AG08395 (cell line): Measurements from ENCODE around the gene DNAJB1.
A peak's percentile ranks its signal among the peaks of the same experiment; 100 is the strongest.
"Not testable (repeated sequence)": the region's sequence is repeated elsewhere in the genome, so short reads cannot be mapped to it uniquely, and the experiment has no call there.

Source experiments
- DNase-seq: peaks from one replicate; pipeline ENCODE4 v3.0.0; 2012; ENCODE audit warnings: mixed read lengths, low spot score

DNAJB1 gene

DNA sequence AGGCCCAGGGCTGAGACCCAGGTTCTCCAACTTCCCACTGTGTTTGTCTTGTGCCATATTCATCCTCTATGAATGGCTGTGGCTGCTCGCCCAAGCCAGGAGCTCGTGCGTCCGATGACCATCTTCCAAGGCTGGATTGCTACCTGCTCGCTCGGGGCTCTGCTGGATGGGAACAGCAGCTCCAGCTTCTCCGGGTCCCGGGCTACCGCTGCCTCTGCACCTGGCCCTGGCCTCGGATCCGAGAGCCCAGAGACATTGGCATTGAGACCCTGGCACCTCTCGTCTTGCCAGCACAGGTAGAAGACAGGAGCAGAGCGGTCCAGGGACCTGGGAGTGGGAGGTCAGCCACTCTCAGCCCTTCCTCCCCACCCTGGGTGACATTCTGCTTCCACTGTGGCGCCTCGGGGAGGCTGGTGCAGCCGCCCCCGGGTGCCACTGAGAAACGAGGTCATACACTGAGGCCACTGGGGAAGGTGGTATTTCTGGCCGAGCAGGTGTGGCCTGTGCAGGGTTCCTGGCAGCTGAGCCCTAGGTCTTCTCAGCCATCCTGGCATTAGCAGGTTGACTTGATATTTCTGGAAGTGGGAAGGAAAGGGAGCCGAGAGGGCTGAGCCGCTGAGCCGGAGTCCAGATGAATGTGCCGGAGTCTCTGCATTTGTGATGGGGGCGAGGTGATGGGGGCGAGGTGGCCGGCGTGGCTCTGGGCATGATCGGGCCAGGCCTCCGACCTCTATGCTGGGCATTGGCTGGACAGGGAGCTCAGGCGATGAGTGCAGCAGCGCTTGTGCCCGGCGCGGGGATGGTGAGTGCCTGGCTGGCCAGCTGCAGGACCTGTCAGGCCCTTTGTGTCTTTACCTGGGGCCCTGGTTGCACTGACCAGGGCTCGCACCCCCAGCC is 35.1 kb upstream of the DNAJB1 start:
- no peak for DNase-seq

DNA sequence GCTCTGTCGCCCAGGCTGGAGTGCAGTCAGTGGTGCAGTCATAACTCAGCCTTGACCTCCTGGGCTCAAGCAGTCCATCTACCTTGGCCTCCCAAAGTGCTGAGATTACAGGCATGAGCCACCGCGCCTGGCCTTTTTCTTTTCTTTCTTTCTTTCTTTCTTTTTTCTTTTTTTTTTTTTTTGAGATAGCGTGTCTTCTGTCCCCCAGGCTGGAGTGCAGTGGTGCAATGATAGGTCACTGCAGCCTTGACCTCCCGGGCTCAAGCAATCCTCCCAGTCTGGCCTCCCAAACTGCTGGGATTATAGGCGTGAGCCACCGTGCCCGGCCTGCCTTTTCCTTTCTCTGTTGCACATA is 33.8 kb upstream of the DNAJB1 start:
- not testable (repeated sequence) for DNase-seq

DNA sequence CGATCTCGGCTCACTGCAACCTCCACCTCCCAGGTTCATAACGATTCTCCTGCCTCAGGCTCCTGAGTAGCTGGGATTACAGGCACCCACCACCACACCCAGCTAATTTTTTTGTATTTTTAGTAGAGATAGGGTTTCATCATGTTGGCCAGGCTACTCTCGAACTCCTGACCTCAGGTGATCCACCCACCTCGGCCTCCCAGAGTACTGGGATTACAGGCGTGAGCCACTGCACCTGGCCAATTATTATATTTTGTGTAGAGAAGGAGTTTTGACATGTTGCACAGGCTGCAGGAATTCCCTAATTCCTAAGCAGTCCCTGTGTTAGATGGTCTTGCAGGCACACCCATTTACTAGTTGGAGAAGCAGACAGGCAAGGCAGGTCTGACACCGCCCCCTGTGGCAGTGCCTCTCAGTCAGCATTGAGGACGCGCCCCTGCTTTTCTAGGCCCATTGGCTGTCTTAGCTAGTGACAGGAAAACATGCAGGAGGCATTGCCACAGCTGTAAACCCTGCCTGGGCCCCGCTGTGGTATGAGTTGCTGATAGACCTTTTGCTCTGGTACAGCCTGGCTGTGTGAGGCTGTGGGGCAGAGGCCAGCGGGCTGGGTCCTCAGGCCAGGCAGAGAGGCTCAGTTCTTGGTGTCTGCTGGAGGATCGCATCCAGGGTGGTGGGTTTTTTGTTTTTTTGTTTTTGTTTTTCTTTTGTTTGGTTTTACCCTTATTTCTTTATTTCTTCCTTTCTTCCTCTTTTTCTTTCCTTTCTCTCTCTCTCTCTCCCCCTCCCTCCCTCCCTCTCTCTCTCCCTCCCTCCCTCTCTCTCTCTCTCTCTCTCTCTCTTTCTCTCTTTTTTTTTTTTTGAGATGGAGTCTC is 33.2 kb upstream of the DNAJB1 start:
- DNase-seq: peak; percentile 60

DNA sequence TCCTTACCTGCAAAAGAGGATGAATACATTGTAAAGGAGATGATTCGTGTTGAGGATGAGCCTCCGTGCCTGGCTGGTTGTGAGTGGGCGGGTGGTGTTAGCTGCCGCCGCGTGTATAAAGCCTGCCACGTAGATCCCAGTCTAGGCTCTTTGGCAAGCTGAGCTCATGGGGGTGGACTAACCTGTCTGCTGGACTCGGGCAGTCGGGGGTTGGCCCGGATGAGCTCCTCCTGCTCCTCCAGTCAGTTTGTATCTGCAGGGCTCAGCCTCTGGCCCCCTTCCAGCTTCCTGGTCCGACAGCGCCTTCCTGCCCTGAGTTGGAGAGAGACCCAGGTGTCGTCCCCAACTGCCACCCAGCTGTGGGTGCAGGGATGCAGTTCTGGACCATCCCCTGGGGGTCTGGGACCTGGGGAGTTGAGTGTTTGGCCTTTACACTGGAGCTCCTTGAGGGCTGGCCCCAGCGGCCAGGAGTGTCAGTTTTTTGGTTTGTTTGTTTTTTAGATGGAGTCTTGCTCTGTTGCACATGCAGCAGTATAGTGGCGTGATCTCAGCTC is 32.1 kb upstream of the DNAJB1 start:
- DNase-seq: no peak

DNA sequence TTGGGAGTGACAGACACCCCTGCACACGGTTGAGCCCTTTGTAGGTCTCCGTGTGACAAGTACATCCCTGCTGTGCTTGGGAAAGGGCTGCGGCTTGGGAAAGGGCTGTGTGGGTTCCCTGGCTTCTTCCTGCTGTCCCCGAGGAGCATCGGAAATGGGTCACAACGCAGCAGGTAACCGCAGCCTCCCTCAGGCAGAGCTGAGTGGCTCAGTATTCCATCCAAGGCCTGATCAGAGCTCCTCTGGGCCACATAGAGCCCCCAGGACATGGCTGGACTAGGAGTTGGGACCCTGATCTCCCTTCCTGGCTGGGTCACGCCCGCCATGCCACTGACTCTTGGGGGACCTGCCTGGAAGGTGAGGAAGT is 27.5 kb upstream of the DNAJB1 start:
- no peak for DNase-seq

DNA sequence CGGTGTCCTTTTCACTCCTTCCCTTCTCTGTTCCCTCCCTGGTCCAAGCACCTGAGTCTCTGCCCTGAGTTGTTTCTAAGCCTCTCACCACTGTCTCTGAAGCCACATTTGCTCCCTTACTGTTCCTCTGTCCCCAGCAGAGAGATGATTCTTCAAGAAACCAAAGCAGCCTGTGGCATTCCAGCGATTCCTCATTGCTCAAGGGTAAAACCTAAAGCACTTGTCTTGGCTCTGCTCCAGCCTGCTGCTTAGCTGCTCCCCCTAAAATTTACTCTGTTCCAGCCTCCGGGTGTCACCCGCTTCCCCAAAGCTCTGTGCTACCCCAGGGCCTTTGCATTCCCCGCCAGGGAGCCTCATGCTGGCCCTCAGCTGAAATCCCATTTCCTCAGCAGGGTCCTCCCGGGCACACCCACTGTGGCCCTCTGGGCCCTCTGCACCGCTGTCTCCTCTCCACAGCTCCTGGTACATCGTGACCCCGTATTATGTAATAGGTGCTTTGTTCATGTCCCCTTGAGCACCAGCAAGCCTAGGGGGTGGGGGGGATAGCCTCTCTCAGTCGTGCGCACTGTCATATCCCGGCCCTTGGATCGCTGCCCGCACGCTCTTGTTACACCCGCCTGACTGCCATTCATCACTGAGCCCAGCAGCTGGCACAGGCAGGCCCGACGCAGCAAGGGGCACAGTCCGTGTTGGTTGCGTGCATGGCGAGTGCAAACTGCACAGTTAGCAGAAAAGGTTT is 26.9 kb upstream of the DNAJB1 start:
- no peak for DNase-seq

DNA sequence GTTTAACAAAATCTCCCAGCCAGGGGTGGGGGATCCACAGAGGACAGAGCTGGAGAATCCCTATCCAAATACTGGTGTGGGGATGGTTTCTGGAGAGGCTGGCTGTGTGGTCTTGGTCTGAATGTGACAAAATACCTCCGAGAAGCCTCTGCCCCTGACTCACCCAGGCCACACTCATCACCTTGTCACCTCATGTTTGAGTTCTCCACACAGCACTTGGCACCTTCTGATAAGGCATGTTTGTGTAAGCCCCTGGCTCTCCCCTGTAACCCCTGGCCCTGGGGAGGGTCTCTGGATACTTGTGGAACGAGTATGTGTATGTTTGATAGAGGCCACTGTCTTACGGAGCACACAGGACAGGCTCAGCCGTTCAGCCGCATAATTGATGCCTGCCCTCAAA is 25.9 kb upstream of the DNAJB1 start:
- no peak for DNase-seq

DNA sequence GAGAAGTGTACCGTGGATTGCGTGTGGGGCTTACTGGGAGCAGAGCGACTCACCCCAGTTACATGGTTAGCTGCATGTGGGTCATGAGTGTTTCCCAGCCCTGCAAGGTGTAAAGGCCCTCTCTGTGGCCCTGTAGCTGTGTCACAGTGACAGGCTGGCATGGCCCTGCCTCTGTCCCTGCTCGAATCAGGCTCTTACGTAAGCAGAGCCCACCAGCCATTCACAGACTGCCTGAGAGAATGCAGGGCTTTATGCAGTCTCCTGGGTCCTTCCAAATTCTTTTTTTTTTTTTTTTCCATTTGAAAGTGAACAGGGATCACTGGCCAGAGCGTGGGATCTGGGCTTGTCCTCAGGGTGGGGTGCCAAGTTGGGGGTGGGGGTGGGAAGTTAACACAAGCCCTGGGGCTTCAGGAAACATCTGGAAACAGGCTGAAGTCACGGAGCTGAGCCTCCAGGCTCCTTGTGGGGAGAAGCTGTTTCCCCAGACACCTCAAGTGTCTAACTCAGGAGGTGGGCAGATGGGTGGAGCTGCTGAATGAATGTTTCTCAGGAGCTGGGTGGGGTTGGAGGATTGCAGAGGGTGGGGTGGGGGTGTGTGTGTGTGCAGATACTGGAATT is 24.6 kb upstream of the DNAJB1 start:
- DNase-seq: peak; percentile 62

DNA sequence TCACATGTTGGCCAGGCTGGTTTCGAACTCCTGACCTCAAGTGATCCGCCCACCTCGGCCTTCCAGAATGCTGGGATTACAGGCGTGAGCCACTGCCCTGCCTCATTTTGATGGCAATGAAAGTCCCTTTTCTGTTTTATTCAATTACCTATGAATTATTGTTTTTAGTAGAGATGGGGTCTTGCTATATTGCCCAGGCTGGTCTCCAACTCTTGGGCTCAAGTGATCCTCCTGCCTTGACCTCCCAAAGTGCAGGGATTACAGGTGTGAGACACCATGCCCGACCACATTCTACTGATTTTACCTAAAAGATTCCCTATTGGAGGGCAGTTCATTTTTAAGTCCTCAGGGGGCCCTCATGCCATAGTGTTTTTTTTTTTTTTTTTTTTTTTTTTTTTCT is 23.8 kb upstream of the DNAJB1 start:
- not testable (repeated sequence) for DNase-seq

DNA sequence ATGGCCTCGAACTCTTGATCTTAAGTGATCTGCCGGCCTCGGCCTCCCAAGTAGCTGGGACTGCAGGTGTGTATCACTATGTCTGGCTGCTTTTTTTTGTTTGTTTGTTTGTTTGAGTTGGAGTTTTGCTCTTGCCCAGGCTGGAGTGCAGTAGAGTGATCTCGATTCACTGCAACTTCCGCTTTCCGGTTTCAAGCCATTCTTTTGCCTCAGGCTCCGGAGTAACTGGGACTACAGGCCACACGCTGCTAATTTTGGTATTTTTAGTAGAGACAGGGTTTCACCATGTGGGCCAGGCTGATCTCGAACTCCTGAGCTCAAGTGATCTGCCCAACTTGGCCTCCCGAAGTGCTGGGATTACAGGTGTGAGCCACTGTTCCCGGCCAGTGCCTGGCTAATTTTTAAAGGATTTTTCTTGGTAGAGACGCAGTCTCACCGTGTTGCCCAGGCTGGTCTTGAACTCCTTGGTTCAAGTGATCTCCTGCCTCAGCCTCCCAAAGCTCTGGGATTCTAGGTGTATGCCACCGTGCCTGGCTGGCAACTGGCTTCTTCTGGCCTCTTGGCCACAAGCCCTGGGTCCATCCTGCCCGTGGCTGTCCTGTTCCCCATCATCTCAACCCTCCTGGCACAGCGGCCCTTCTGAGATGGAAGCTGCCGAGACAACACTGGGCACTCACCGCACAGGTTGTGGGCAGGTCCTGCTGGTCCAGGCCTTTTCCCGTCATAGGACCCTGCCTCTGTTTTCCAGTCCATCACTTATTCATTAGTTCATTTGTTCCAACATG is 22.7 kb upstream of the DNAJB1 start:
- DNase-seq: no peak

DNA sequence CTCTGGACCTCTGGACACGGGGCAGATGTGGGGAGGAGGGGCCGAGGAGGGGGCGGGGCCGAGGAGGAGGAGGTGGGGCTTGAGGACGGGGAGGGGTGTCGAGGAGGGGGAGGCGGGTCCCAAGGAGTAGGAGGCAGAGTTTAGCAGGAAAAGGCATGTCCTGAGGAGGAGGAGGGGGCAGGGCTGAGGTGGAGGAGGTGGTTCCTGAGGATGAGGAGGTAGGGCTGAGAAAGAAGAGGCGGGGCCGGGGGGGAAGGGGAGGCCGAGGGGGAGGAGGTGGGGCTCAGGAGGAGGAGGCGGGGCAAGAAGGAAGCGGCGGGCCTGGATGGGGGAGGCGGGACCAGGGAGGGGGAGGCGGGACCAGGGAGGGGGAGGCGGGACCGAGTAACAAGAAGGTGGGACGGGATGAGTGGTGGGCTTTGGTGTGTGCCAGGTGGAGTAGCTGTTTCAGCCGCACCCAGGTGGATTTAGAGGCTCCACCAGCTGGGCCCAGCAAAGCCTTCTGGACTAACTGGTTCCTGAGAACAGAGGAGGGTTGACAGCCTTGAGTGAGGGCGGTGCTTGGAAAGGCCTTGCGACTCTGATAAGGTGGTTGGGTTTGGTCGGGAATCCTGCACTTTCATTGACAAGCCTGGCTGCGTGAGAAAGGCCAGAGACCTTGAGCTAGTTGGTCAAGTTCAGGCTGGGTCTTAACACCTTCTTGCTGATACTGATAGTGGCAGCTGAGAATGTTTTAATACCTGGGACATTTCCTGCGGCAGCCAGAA is 18.9 kb upstream of the DNAJB1 start:
- peak; percentile 43 for DNase-seq

DNA sequence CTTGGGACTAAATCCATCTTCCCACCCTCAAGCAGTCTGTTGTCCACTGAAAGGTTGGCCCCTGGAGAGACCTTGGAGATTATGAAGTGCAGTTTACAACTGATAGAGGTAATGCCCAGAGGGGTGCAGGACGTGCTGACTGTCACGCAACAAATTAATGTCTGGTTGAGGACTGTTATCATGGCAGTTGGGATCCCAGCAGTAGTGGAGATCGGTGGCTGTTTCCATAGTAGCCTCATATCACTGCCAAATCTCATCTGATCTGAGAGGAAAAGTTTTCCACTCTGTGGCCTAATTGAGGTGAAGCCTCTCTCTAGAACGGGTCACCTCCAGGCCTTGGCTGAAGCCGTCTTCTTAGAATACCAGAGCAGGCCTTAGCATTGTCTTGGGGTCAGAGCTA is 15.3 kb upstream of the DNAJB1 start:
- no peak for DNase-seq

DNA sequence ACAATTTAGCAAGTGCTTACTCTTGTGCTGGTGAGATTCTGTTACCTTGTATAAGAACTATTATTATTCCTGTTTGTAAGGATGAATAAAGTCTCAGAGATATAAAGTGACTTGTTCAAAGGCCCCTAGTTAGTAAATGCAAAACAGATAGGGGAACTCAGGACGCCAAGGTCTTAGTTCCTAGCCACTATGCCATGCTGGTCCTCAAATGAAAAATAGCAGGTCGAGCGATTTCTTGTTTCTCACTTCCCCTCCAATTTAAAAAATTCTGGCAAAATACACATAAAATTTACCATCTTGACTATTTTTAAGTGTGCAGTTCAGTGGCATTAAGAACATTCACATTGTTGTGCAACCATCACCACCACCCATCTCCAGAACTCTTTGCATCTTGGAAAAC is 12.3 kb upstream of the DNAJB1 start:
- no peak for DNase-seq

DNA sequence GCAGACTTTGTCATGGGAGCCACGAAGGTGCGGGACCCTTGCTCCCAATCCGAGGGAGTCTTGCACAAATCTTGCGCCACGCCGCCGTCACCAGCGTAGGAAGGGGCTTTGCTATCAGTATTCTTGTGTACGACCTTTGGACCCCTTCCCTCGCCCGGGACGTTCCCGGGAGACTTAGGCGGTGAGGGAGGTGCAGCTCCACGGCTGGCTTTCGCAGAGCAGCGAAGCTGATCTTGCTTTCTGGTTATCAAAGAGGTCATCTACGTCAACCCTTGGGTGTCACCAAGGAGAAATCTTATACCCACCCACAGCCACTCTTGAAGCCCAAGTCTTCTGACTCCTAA is 11.8 kb upstream of the DNAJB1 start:
- DNase-seq: no peak

DNA sequence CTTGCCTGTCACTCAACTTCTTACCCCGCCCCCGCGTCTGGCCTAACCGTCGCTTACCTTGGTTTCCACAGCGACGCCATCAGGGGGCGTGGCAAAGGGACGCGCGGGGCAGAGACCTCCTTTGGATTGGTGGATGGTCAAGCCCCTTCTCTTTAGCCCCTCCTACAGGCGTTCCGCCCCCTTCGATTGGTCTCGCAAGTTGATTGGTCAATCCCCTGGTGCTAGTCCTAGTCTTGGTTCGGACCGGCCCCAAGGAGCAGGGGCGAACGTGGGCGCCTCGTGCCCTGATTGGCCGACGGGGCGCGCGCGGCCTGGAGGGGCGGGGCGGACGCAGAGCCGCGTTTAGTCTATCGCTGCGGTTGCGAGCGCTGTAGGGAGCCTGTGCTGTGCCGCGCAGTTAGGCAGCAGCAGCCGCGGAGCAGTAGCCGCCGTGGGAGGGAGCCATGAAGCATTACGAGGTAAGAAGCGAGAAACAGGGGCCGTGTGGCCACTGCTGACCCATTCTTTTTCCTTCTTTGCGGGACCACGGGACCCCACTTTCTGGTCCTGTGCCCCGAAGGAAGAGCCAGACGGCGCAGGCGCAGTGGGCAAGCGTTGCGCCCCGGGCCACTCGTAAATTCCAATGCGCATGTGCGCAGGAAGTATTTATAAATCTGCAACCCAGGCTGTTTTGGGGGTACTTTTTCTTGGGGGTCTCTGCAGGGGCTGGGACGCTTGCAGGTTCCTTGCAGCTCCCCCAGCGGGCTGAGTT is 11.2 kb upstream of the DNAJB1 start, which contains the start of gene TECR:
TECR (plus strand) TSS at position 341 of the 751 bp plus-strand sequence; CDS start at position 444, 103 bp downstream.
- DNase-seq: peak; percentile 99

DNA sequence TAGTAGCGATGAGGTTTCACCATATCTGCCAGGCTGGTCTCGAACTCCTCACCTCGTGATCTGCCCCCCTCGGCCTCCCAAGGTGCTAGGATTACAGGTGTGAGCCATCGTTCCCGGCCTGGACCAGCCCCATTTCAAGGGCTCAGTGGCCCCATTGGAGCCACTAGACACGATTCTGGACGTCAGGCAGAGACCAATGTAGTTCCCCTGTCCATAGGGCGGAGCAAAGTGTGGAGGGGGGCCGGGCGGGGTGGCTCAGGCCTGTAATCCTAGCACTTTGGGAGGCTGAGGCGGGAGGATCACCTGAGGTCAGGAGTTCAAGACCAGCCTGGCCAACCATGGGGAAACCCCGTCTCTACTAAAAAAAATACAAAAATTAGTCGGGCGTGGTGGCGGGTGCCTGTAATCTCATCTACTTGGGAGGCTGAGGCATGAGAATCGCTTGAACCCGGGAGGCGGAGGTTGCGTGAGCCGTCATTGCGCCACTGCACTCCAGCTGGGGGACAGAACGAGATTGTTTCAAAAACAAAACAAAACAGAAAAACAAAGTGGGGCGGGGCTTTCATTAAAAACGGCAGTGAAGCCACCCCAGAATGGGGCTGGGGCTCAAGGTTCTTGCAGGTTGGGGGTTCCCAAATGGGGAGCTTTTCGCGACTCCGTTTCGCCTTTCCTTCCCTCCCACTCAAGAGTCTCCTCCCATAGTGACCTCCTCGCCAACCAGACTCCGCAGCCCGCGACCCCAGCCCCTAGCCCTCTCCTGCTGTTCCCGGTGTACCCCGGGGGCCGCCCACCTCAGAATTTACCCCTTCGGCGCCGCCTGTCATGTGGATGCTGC is 10.4 kb upstream of the DNAJB1 start:
- no peak for DNase-seq

DNA sequence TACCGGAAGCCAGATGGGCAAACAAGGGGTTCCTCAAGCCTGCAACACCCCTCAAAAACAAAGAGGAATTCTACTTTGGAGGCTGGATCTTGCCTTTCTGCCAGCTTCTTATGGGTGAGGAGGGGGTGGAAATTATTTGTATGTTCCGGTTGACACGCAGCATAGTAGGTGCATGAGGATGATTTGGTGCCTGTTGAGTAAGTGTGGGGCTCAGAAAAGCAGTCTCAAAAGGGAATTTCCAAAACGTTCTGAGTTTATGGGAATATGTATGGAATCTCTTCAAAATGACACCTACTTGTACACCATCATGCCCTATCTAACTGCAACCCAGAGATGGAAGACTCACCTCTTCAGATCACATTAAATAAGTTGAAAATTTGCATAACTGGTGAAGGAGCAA is 8.2 kb upstream of the DNAJB1 start:
- no peak for DNase-seq

DNA sequence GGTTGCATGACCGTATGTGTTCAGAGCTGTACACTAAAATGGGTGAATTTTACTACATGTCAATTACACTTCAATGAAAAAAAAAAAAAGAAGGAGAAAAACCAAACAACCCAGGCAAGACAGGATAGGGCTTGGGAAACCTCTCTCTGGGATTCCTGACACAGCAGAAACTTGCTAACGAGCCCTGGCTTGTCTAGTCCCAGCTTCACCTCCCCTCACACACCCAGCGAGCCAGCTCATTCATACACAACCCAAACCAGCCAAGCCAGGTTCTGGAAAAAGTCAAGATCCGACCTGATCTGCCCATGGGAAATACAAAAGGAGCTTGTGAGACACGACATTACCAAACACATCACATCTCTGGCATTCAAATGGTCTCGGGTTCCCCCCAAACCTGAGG is 7.5 kb upstream of the DNAJB1 start:
- DNase-seq: no peak

DNA sequence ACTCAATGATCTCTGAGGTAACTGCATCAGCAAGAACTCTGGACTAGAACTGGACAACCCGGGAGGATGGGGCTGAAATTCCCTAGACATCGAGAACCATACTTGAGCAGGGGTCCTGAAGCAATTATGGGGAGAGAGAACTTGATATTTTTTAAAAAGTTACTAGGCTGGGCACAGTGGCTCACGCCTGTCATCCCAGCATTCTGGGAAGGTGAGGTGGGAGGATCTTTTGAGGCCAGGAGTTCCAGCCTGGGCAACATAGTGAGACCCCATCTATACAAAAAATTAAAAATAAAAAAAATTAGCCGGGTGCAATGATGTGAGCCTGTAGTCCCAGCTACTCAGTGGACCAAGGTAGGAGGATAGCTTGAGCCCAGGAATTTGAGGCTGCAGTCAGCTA is 2.3 kb upstream of the DNAJB1 start:
- no peak for DNase-seq
